Raji (cell line): Measurements from ENCODE around the gene IQCN.

Experiments used
- POLR2A ChIP-seq: IDR thresholded peaks from 2 replicates; pipeline ENCODE4 v1.6.1; 2011; ENCODE audit warnings: low read depth, low read length, control low read depth; ENCODE audit not compliant: insufficient read depth

IQCN gene

DNA sequence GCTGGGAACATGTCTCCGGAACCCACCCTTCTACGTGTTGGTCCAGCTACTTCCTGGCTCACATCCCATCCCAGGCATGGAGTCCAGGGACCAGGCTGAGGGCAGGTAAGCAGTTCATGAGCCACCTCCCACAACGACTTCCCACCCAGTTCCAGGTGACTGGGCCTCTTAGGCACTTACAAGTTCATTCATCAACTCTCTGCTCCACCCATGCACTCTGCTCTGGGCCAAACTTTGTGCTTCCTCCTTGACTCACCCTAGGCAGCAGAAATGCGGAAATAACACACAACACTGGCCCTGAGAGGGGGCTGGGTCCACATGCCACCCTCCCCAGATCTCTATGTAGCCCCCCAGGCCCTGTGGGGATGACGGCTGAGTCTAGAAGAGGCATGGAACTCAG is 20.5 kb downstream of the IQCN start:
- TF ChIP-seq POLR2A = peak; percentile 38; the same call in 1 of the 2 replicates

DNA sequence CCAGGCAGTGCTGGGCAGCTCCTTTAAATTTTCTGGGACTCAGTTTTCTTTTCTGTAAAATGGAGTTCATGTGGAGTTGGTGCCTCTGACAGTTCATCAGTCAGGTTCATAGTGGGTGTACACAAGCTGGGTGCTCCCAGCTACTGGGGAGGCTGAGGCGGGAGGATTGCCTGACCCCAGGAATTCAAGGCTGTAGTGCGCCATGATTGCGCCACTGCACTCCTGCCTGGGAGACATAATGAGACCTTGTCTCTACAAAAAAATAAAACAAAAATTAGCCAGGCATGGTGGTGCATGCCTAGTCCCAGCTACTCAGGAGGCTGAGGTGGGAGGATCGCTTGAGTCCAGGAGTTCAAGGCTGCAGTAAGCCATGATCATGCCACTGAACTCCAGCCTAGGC is 21.1 kb downstream of the IQCN start:
- TF ChIP-seq POLR2A = no peak

DNA sequence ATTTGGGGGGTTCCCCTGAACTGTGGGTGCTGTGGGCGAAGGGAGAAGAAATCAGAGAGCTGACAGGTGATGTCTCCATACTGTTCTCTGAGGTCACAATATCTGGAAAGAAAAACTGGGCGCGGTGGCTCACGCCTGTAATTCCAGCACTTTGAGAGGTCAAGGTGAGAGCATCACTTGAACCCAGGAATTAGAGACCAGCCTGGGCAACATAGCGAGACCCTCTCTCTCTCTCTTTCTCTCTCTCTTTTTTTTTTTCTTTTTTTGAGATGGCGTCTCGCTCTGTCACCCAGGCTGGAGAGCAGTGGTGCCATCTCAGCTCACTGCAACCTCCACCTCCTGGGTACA is 21.9 kb downstream of the IQCN start:
- no peak for TF ChIP-seq POLR2A

DNA sequence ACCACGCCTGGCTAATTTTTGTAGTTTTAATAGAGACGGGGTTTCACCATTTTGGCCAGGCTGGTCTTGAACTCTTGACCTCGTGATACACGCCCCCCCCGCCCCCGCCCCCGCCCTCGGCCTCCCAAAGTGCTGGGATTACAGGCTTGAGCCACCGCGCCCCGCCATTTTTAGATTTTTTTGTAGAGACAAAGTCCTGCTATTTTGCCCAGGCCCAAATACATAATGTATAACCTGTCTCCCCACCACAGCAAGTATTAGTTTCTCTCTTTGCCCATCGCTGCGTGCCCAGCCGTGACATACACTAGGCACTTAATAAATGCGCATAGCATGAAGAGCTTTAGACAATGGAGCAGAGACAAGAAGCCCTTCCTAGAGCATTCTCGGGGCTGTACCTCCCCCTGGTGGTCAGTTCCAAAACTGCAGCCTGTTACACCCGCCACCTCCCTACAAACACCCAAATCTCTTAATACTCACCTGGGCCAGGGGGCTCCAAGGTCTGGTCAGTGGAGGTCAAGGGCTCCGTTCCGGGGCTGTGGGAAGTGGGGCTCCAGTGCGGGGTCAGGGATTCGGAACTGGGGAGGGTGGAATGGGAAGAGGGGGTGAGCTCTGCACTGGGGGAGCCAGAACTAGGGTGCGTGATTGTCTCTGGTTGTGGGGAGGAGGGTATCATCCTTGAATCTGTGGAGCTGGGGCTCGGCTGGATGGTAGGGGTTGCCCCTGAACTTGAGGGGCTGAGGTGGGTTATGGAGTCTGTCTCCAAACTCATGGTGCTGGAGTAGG is 22.5 kb downstream of the IQCN start:
- no peak for TF ChIP-seq POLR2A

DNA sequence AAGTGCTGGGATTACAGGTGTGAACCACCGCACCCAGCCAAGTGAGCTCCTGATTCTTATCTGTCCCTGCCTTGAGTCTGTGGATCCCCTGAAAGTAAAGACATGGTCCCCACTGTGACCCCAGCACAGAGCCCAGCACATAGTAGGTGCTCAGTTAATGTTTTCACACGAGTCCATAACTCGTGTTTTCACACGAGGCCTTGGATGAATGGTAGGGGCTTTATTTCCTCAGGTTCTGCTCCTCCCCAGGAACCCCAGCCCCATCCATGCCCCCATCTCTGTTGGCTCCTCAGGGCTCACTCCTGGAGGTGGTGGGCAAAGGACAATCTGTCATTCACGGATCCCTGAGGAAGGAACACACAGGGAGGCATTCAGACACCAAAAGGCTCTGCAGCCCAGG is 24.4 kb downstream of the IQCN start:
- no peak for TF ChIP-seq POLR2A

DNA sequence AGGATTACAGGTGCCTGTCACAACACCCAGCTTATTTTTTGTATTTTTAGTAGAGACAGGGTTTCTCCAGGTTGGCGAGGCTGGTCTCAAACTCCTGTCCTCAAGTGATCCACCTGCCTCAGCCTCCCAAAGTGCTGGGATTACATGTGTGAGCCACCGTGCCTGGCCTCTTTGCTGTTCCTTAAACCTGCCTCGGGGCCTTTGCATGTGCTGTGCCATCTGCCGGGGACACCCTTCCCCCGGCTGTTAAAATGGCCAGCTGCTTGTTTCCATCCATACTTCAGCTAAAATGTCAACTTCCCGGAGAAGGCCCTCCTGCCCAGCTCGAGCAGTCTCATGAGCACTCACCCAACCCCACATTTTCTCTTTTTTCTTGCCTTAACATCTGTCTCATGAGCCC is 29.0 kb downstream of the IQCN start:
- no peak for TF ChIP-seq POLR2A

DNA sequence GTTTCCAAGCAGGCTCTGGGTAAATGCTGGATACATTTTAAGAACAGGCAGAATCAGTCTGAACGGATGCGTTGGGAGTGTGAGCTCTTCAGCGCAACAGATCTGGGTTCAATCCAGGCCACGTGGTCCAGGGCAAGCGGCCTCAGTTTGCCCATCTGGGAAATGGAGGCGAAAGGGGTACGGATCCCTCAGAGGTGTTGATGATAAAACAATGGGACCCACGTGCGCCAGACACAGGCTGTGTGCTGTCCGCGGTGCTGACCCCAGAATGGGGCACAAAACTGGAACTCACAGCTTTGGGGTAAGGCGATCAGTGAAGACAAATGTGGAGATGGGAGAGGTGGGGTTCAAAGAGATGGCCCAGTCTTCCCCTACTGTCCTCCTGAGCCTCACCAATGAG is 34.9 kb downstream of the IQCN start:
- TF ChIP-seq POLR2A = no peak

DNA sequence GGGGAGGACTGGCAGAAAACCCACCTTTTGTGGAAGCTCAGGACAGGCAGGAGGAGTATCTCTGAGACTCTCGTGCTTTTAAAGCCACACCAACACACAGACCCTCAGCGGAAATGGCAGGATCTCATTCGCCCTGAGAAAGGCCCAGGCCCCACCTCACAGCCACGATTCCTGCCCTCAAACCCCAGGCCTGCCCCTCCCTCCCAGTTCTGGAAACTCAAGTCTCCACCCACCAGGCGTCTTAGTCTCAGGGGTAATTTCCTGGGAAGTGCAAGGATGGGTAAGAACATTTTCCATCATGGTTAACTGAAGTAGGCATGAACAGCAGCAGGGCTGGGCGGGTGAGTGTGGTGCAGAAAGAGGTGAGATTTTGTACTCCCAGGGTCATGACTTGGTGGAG is 40.1 kb downstream of the IQCN start:
- TF ChIP-seq POLR2A = no peak

DNA sequence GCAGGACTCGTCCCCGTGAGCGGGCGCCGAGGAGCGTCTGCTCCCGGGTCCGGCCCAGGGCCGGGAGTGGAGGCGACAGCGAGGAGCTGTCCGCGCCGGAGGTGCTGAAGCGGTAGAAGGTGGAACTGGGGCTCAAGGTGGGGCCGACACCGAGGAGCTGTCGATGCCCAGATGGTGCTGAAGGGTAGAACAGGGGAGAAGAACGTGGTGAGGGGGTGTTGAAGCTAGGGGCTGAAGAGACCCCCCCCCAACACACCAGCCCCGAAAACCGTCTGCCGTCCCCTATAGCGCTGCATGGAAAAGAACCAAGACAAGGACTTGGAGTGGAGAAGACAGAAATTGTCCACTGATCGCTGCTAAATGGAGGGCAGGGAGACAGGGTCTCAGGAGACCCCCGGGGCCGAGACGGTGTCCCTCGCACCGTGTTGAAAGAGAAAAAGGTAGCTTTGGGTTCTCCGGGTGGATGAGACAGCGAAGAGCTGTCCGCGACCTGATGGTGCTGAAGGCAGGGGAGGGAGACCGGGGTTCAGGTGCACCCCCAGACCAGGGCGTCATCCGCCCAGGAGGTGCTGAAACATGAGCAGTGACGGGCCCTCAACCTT is 40.9 kb downstream of the IQCN start:
- TF ChIP-seq POLR2A = no peak

DNA sequence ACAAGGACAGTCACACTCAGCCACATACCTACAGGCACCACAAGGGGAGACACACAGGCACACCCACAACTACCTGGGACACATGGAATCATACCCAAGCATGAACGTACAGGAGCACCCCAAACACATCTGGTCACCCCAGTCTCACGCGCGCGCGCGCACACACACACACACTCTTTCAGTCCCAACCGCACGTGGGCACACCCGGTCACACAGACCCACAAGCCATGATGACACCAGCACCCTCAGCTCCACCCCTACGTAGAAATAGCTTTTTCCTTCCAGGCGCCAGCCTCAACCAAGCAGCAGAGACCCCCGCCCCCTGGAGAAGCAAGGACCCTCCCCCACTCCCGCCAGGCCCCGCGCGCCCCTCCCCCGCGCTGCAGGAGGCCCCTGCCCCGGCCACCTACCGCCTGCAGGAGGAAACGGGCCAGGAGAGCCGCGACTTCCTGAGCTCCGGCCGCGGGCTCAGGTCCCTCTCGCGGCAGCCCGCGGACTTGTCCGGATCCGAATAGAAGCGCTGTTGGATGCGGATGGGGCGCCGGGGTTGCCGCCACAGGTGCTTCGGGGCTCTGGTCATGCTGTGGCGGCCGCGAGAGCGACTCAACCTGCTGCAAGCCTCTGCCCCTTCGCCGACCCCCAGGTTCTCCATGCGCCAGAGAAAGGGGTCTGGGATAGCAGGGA is 41.6 kb downstream of the IQCN start:
- no peak for TF ChIP-seq POLR2A

DNA sequence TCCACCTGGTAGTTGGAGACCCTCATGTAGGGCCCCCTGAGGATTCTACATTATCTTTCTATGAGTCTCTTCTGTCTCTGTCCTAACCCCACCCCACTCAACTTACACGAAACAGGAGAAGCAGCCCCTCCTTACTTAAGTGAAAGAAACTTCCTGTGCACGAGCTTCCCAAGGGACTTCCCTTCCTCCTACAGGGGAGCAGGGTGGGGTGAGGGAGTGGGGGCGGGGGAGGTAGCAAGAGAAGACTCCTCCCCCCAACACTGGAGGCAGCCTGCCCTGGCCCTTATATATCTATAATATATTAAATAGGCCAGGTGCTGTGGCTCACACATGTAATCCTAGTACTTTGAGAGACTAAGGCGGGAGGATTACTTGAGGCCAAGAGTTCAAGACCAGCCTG is 42.5 kb downstream of the IQCN start:
- no peak for TF ChIP-seq POLR2A

DNA sequence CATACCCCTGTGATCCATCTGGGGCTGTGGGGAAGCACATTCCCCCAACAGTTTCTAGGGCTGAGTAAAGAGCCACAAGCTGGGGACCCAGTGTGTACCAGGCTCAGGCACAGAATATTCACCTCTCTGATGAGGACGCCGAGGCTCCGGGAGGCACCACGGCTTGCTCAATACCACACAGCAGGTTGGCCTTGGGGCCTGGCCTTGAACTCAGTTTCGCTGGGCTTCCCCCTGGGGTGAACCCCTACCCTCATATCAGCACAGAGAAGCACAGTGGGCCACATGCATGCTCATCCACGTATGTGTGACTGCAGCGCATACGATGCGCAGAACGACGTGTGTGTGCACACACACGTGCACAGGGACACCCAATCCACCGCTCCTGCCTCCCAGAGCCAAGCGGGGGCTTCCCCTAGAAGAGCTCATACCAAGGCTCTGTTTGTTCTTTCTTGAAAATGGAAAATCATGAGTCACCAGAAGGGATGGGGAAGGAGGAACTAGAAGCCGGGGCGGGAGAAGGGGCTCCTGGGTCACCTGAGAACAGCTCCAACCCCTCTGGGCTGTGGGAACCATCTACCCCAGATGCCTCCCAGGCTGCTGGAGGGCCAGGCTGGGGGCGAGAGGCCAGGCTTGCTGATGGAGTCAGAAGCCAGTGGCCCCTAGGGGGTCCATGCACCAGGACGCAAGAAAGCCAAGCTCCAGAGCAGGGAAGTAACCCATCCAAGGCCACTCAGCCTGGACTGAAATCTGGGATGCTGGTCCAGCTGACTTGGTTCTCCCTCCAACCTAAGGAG is 43.1 kb downstream of the IQCN start:
- TF ChIP-seq POLR2A = no peak

DNA sequence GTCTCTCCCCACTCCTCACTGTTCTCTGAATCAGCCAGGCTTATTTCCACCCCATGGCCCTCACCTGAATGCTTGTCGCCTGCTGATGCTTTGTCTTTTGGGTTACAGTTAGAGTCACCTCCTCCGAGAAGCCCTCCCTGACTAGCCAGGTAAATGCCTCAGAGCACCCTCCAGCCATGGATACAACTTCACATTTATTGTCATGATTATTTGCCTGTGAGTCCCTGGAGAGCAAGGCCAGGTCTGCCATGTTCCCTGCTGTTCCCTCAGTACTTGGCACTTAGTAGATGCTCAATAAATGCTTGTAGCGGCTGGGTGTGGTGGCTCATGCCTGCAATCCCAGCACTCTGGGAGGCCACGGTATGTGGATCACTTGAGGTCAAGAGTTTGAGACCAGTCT is 44.3 kb downstream of the IQCN start:
- no peak for TF ChIP-seq POLR2A

DNA sequence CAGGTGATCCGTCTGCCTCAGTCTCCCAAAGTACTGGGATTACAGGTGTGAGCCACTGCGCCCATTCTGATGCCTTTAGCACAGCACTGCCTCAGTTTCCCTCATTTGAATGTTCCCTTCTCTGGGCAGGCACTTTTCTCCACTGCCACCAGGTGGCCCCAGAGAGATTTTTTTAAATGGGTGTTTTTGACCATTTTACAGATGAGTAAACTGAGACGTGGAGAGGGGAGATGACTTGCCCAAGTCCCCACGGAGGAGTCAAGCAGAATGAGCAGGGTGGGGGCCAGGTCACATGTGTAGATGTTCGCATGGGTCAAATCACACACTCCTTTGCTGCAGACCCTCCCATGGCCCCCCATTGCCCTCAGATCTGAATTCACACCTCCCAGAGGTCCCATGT is 44.8 kb downstream of the IQCN start:
- no peak for TF ChIP-seq POLR2A

DNA sequence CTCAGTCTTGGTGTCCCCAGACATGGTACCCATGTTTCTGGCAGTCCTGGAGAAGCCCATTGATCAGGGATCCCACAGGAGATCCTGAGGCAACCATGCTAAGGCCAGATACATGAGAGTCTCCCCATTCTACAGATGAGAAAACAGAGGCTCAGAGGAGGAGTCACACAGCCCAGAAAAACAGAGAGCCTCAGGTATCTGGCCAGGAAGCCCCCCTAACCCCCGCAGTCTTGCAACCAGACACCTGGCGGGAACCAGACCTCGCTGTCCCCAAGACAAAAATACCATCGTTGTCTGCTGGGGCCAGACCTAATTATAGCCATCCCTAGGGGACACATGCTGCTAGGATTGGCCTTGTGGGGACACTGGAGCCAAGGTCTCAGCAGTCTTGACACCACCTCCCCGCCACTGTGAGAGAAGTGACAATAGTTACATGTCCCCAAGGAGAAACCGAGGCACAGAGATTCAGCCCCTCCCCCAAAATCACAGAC is 46.4 kb downstream of the IQCN start:
- TF ChIP-seq POLR2A = no peak; the same call in 1 of the 2 replicates
